Measurements from ENCODE around the gene DNAJC1.

DNA sequence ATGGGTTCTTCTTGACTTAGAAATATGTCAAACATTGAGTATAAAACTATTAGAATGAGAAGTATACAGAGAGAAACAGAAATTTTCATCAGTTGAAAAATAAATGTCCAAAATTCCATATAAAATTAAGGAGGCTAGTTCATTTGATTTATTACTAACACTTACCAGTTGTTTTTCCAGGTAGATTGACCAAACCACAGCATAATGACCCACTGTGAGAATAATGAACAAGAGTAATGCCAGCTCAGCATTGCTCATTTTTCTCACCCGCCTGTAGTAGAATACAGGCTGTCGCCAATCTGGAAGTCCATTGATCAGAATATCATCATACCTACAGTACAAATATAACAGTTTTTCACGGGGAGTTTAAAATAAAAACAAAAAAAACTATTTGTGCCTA lies 82.9 kb downstream of the DNAJC1 start:
- no peak for TF ChIP-seq TEAD4 (IDR thresholded peaks at IDR 0.05)
- TF ChIP-seq, protein P1, sequence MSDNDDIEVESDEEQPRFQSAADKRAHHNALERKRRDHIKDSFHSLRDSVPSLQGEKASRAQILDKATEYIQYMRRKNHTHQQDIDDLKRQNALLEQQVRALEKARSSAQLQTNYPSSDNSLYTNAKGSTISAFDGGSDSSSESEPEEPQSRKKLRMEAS (IDR thresholded peaks at IDR 0.05): no peak
- TF ChIP-seq, protein P2, sequence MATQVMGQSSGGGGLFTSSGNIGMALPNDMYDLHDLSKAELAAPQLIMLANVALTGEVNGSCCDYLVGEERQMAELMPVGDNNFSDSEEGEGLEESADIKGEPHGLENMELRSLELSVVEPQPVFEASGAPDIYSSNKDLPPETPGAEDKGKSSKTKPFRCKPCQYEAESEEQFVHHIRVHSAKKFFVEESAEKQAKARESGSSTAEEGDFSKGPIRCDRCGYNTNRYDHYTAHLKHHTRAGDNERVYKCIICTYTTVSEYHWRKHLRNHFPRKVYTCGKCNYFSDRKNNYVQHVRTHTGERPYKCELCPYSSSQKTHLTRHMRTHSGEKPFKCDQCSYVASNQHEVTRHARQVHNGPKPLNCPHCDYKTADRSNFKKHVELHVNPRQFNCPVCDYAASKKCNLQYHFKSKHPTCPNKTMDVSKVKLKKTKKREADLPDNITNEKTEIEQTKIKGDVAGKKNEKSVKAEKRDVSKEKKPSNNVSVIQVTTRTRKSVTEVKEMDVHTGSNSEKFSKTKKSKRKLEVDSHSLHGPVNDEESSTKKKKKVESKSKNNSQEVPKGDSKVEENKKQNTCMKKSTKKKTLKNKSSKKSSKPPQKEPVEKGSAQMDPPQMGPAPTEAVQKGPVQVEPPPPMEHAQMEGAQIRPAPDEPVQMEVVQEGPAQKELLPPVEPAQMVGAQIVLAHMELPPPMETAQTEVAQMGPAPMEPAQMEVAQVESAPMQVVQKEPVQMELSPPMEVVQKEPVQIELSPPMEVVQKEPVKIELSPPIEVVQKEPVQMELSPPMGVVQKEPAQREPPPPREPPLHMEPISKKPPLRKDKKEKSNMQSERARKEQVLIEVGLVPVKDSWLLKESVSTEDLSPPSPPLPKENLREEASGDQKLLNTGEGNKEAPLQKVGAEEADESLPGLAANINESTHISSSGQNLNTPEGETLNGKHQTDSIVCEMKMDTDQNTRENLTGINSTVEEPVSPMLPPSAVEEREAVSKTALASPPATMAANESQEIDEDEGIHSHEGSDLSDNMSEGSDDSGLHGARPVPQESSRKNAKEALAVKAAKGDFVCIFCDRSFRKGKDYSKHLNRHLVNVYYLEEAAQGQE (IDR thresholded peaks at IDR 0.05; ENCODE audit: low read depth): no peak
- no peak for TF ChIP-seq EP300 (IDR thresholded peaks at IDR 0.05; ENCODE audit: borderline replicate concordance)
- no peak for TF ChIP-seq EGR1 (IDR thresholded peaks at IDR 0.05)
- no peak for TF ChIP-seq TAF1 (IDR thresholded peaks at IDR 0.05; ENCODE audit: low read depth)
- TF ChIP-seq CREB1 (IDR thresholded peaks at IDR 0.05; ENCODE audit: low read depth): no peak
- no peak for TF ChIP-seq ZBTB7A (IDR thresholded peaks at IDR 0.05; ENCODE audit: low read depth)
- no peak for TF ChIP-seq CEBPB (IDR thresholded peaks at IDR 0.05)

Measured in Ishikawa (cell line).